ENCODE results near the gene GRB2. TPM values are rescaled to one million over a fixed set of nuclear protein-coding genes. Genes with fewer than 3 reads are reported as not detected.
"Not testable (repeated sequence)": the region's sequence is repeated elsewhere in the genome, so short reads cannot be mapped to it uniquely, and the experiment has no call there.

Gene GRB2
- total RNA-seq, 6 donors from 2014 or later = 103 to 168 (median 151) TPM

DNA sequence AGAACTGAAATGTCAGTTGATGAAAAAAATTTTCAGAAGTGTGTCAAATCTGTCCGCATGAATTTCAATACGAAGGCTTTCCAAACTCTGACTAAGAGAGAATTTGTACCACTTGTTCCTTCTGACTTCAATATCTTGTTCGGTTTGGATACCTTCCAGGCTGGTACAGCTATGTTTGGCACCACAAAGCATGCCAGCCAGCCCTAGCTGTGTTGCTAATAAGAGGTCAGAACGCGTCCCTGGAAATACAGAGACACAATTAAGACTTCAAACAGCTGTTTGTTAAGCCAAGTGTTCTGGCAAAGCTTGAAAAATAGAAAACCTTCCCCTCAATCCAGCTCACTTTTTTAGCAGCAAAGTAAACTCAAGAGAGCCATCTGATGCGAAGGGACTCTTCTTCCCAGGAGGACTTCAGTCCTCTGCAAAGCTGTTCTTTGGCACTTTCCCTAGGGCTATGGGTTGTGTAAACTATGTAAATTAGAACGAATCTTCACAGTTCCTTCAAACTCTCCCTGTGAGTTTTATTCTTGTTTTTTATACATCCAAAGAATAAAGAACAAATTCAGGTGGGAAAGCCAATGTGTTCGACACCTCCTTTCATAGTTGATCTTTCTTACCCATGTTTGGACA is 35.1 kb downstream of the GRB2 start:
- no peaks in the 10 kb centered on the region for H3K9me3 ChIP-seq
- peaks cover 39 to 62% (median 44%) of the 10 kb centered on the region in 4 donors for H3K4me1 ChIP-seq
- 56 to 67% methylated on average over 8 of the region's 8 CpGs for WGBS, 2 donors
- H3K4me3 ChIP-seq = no peak overlapping the region
- ATAC-seq (ENCODE audit: low FRiP score in 2 of 2) = no peak
- no peaks in the 10 kb centered on the region for H3K27me3 ChIP-seq
- TF ChIP-seq EP300 (IDR thresholded peaks at IDR 0.05) (no peak), POLR2AphosphoS5 (IDR thresholded peaks at IDR 0.05) (no peak), POLR2A (IDR thresholded peaks at IDR 0.05) (no peak)
- TF ChIP-seq, protein P1, sequence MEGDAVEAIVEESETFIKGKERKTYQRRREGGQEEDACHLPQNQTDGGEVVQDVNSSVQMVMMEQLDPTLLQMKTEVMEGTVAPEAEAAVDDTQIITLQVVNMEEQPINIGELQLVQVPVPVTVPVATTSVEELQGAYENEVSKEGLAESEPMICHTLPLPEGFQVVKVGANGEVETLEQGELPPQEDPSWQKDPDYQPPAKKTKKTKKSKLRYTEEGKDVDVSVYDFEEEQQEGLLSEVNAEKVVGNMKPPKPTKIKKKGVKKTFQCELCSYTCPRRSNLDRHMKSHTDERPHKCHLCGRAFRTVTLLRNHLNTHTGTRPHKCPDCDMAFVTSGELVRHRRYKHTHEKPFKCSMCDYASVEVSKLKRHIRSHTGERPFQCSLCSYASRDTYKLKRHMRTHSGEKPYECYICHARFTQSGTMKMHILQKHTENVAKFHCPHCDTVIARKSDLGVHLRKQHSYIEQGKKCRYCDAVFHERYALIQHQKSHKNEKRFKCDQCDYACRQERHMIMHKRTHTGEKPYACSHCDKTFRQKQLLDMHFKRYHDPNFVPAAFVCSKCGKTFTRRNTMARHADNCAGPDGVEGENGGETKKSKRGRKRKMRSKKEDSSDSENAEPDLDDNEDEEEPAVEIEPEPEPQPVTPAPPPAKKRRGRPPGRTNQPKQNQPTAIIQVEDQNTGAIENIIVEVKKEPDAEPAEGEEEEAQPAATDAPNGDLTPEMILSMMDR (IDR thresholded peaks at IDR 0.05) = no peak
- H3K36me3 ChIP-seq = peaks cover 0 to 10% (median 3%) of the 10 kb centered on the region in 4 donors
- no peak overlapping the region for H3K27ac ChIP-seq
- DNase-seq = no peak

DNA sequence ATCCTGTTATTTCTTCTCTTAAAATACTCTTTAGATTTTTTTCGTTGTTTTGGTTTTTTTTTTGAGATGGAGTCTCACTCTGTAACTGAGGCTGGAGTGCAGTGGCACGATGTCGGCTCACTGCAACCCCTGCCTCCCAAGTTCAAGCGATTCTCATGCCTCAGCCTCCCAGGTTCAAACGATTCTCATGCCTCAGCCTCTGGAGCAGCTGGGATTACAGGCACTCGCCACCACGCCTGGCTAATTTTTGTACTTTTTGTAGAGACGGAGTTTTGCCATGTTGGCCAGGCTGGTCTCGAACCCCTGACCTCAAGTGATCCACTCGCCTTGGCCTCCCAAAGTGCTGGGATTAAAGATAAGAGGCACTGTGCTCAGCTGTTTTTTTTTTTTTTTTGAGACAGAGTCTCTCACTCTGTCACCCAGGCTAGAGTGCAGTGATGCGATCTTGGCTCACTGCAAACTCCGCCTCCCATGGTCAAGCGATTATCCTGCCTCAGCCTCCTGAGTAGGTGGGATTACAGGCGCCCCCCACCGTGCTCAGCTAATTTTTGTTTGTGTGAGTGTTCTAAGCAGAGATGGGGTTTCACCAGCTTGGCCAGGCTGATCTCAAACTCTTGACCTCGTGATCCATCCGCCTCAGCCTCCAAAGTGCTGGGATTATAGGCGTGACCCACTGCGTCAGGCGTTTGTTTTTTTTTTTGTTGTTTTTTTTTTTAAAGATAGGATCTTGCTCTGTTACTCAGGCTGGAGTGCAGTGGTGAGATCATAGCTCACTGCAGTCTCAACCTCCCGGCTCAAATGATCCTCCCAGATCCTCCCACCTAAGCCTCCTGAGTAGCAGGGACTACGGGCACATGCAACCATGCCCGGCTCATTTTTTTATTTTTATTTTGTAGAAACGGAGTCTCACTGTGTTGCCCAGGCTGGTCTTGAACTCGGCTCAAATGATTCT is 37.4 kb downstream of the GRB2 start:
- not testable (repeated sequence) for H3K27me3 ChIP-seq; H3K27ac ChIP-seq; H3K4me3 ChIP-seq; ATAC-seq (ENCODE audit: low FRiP score in 2 of 2); DNase-seq; H3K36me3 ChIP-seq; H3K9me3 ChIP-seq
- peaks cover 57 to 77% (median 59%) of the 10 kb centered on the region in 4 donors for H3K4me1 ChIP-seq
- 86 to 90% methylated on average over 25 of the region's 25 CpGs for WGBS, 2 donors

DNA sequence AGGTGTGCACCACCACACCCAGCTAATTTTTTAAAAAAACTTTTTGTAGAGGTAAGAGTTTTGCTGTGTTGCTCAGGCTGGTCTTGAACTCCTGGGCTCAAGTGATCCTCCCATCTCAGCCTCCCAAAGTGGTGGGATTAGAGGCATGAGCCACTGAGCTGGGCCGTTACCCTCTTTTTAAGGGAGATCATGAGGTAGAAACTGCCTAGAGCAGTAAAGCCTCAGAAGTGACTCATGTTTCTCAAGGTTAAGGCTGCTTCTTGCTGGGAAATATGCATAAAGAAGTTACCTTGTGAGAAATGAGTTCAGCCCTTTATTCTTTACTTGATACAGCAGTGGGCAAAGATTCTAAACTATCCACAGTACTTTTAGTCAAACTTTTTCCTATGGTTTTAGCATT is 38.2 kb downstream of the GRB2 start:
- 88 to 90% methylated on average over 1 of the region's 1 CpG for WGBS, 2 donors
- H3K27ac ChIP-seq = no peak overlapping the region
- H3K36me3 ChIP-seq = no peaks in the 10 kb centered on the region
- H3K27me3 ChIP-seq = no peaks in the 10 kb centered on the region
- H3K4me1 ChIP-seq = peaks cover 61 to 77% (median 62%) of the 10 kb centered on the region in 4 donors
- TF ChIP-seq POLR2AphosphoS5 (IDR thresholded peaks at IDR 0.05) (no peak), POLR2A (IDR thresholded peaks at IDR 0.05) (no peak), EP300 (IDR thresholded peaks at IDR 0.05) (no peak)
- TF ChIP-seq, protein P1 (IDR thresholded peaks at IDR 0.05) = no peak
- no peak overlapping the region for H3K4me3 ChIP-seq
- ATAC-seq (ENCODE audit: low FRiP score in 2 of 2) (no peak), DNase-seq (no peak)
- H3K9me3 ChIP-seq = no peaks in the 10 kb centered on the region

DNA sequence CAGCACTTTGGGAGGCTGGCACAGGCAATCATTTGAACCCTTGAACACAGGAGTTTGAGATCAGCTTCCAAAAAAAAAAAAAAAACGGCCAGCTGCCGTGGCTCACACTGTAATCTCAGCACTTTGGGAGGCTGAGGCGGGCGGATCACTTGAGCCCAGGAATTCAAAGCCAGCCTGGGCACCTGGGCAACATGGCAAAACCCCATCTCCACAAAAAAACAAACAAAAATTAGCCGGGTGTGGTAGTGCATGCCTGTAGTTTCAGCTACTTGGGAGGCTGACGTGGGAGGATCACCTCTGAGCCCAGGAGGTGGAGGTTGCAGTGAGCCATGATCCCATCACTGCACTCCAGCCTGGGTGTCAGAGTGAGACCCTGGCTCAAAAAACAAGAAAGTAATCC is 39.0 kb downstream of the GRB2 start:
- Histone ChIP-seq H3K36me3 (no peaks in the 10 kb centered on the region), H3K27ac (peak overlapping the region in 2 of 4 donors; percentile 10 to 27), H3K4me3 (no peak overlapping the region), H3K27me3 (no peaks in the 10 kb centered on the region), H3K4me1 (peaks cover 56 to 83% (median 63%) of the 10 kb centered on the region in 4 donors), H3K9me3 (no peaks in the 10 kb centered on the region)
- TF ChIP-seq EP300 (IDR thresholded peaks at IDR 0.05) = no peak
- TF ChIP-seq, protein P1 (IDR thresholded peaks at IDR 0.05) = no peak
- no peak for TF ChIP-seq POLR2AphosphoS5 (IDR thresholded peaks at IDR 0.05)
- no peak for TF ChIP-seq POLR2A (IDR thresholded peaks at IDR 0.05)
- DNase-seq (no peak), ATAC-seq (ENCODE audit: low FRiP score in 2 of 2) (no peak)
- whole genome bisulfite sequencing, 2 donors = 39 to 46% methylated on average over 6 of the region's 6 CpGs

- 32 to 40% methylated on average over 6 of the region's 6 CpGs for whole genome bisulfite sequencing, 2 donors
- no peak overlapping the region for H3K4me3 ChIP-seq
- H3K4me1 ChIP-seq = peaks cover 59 to 88% (median 65%) of the 10 kb centered on the region in 4 donors
- DNase-seq (no peak), ATAC-seq (ENCODE audit: low FRiP score in 2 of 2) (no peak)
- H3K27me3 ChIP-seq = no peaks in the 10 kb centered on the region
- no peaks in the 10 kb centered on the region for H3K9me3 ChIP-seq
- H3K36me3 ChIP-seq = no peaks in the 10 kb centered on the region
- H3K27ac ChIP-seq = peak overlapping the region in 1 of 4 donors; percentile 27
- TF ChIP-seq EP300 (IDR thresholded peaks at IDR 0.05) (no peak), POLR2AphosphoS5 (IDR thresholded peaks at IDR 0.05) (no peak), POLR2A (IDR thresholded peaks at IDR 0.05) (no peak)
- TF ChIP-seq, protein P1 (IDR thresholded peaks at IDR 0.05) = no peak
Observed at GRCh38 chr17:75365931-75366275, 39.6 kb downstream of the GRB2 start.

All from upper lobe of left lung (tissue), 6 donors.